ENCODE data around the gene TYR. TPM values are rescaled to one million over a fixed set of nuclear protein-coding genes. Genes with fewer than 3 reads are reported as not detected.
A peak's percentile ranks its signal among the peaks of the same experiment; 100 is the strongest.
"Not testable (repeated sequence)": the region's sequence is repeated elsewhere in the genome, so short reads cannot be mapped to it uniquely, and the experiment has no call there.

Gene TYR
- total RNA-seq, 1 experiment from 2014 or later: not detected

DNA sequence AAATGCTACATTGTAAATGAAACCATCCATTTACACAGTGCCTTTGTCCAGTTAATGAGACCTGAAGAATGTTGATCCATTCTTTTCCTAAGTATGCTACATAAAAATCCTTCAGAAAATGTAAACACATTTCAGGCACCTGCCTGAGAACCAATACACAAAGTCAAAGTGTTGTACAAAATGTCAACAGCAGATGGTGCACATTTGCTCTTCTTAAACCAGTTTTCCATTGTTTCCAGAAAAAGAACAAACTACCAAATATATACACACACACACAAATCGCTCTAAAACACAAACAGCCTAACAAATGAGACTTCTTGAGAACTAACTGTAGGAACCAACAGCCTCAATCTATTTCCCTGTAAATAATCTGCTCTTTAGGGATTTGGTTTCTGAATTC lies 156.0 kb downstream of the TYR start:
- not testable (repeated sequence) for H3K4ac ChIP-seq (ENCODE audit: low read depth, low read length); H3K27me3 ChIP-seq (ENCODE audit: insufficient read depth, low read length); H3K27me3 Mint-ChIP-seq (ENCODE audit: low read depth); H4K5ac ChIP-seq (ENCODE audit: insufficient read length, low read depth, low read length); H4K91ac ChIP-seq (ENCODE audit: insufficient read length, low read depth, low read length); H3K9me3 Mint-ChIP-seq; H4K20me1 ChIP-seq (ENCODE audit: control insufficient read depth, insufficient read depth, insufficient read length); H2BK5ac ChIP-seq (ENCODE audit: insufficient read length, low read length); H3K9me3 ChIP-seq (ENCODE audit: control insufficient read depth, low read depth, low read length); H2BK15ac ChIP-seq (ENCODE audit: low read depth, low read length); H4K8ac ChIP-seq (replicated peaks; ENCODE audit: insufficient read length, low read depth, low read length); H3K18ac ChIP-seq (ENCODE audit: insufficient read length, low read depth, low read length); H3K14ac ChIP-seq (ENCODE audit: insufficient read depth, low read length); H2BK20ac ChIP-seq (ENCODE audit: low read depth, low read length, poor library complexity, severe bottlenecking); H3K79me2 ChIP-seq (ENCODE audit: insufficient read depth, low read length); H3T11ph ChIP-seq (ENCODE audit: low read length); H3K4me2 ChIP-seq (ENCODE audit: insufficient read depth, insufficient read length, low read length); H3K27ac ChIP-seq (ENCODE audit: insufficient read length, low read depth, low read length); H3K9ac ChIP-seq (ENCODE audit: extremely low read depth, insufficient read length, low read length); H2AFZ ChIP-seq (ENCODE audit: low read length); DNase-seq; H3K23me2 ChIP-seq (ENCODE audit: insufficient read length, low read depth, low read length, poor library complexity, severe bottlenecking); H3K56ac ChIP-seq (ENCODE audit: insufficient read length, low read depth, low read length); H3K4me3 Mint-ChIP-seq; H3K36me3 Mint-ChIP-seq (ENCODE audit: insufficient read depth in 1 of 3, low read depth in 3 of 3); H3K79me1 ChIP-seq (ENCODE audit: insufficient read depth, low read depth, low read length, poor library complexity, severe bottlenecking); H2BK120ac ChIP-seq (ENCODE audit: low read depth, low read length, poor library complexity, severe bottlenecking); H3K4me1 ChIP-seq (ENCODE audit: insufficient read depth, low read length); H3K23ac ChIP-seq (ENCODE audit: insufficient read length, low read depth, low read length); H2AK5ac ChIP-seq (ENCODE audit: insufficient read length, low read length); H2BK12ac ChIP-seq (ENCODE audit: insufficient read length, low read depth, low read length)
- peaks cover 12 to 16% of the 10 kb centered on the region in 2 experiments for H3K4me1 Mint-ChIP-seq
- WGBS (ENCODE audit: extremely low coverage, insufficient read length, low lambda C conversion rate): no CpG with 5 or more reads among the region's 1 CpG
- peak overlapping the region in 1 of 3 experiments; percentile 51; a peak in 3 of 7 replicates for H3K27ac Mint-ChIP-seq
- TF ChIP-seq, protein P1, sequence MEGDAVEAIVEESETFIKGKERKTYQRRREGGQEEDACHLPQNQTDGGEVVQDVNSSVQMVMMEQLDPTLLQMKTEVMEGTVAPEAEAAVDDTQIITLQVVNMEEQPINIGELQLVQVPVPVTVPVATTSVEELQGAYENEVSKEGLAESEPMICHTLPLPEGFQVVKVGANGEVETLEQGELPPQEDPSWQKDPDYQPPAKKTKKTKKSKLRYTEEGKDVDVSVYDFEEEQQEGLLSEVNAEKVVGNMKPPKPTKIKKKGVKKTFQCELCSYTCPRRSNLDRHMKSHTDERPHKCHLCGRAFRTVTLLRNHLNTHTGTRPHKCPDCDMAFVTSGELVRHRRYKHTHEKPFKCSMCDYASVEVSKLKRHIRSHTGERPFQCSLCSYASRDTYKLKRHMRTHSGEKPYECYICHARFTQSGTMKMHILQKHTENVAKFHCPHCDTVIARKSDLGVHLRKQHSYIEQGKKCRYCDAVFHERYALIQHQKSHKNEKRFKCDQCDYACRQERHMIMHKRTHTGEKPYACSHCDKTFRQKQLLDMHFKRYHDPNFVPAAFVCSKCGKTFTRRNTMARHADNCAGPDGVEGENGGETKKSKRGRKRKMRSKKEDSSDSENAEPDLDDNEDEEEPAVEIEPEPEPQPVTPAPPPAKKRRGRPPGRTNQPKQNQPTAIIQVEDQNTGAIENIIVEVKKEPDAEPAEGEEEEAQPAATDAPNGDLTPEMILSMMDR (conservative IDR thresholded peaks at IDR 0.05): peak; percentile 56; the same call in 2 of the 3 replicates

DNA sequence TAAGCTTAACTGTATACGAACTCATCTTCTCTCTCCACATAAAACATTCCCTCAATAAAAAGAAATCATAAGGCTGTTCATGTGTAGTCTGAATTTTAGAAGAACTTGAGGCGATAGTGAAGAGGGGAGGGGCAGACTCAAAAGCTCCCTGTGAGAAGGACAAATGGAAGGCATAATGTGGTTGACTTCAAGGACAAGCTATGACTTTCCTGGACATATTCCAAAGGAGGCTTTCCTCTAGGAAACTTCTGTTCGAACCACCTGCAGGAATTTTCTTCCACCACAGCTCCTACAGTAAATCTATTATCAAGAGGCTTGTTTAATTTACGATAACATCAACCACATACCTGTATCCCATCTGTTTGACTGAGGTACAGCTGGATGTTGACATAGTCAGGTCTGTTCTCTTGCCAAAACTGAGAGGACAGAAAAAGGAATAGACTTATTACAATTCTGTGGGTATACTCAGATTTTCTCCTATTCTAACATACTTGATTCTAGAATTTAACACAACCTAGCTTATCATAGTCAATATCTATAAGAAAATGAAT lies 159.5 kb downstream of the TYR start:
- not testable (repeated sequence) for H3K9me3 ChIP-seq (ENCODE audit: control insufficient read depth, low read depth, low read length); H3K27me3 Mint-ChIP-seq (ENCODE audit: low read depth); H3K36me3 Mint-ChIP-seq (ENCODE audit: insufficient read depth in 1 of 3, low read depth in 3 of 3); H3K18ac ChIP-seq (ENCODE audit: insufficient read length, low read depth, low read length); H2AK5ac ChIP-seq (ENCODE audit: insufficient read length, low read length); H3K23me2 ChIP-seq (ENCODE audit: insufficient read length, low read depth, low read length, poor library complexity, severe bottlenecking); H3K14ac ChIP-seq (ENCODE audit: insufficient read depth, low read length); H3K9me3 Mint-ChIP-seq; H3K4me1 Mint-ChIP-seq; H3K27ac Mint-ChIP-seq; H3K4ac ChIP-seq (ENCODE audit: low read depth, low read length); H2BK5ac ChIP-seq (ENCODE audit: insufficient read length, low read length); H4K8ac ChIP-seq (replicated peaks; ENCODE audit: insufficient read length, low read depth, low read length); H2BK20ac ChIP-seq (ENCODE audit: low read depth, low read length, poor library complexity, severe bottlenecking); H3K23ac ChIP-seq (ENCODE audit: insufficient read length, low read depth, low read length); H2BK12ac ChIP-seq (ENCODE audit: insufficient read length, low read depth, low read length); H3K27ac ChIP-seq (ENCODE audit: insufficient read length, low read depth, low read length); H2BK15ac ChIP-seq (ENCODE audit: low read depth, low read length); H4K20me1 ChIP-seq (ENCODE audit: control insufficient read depth, insufficient read depth, insufficient read length); H2BK120ac ChIP-seq (ENCODE audit: low read depth, low read length, poor library complexity, severe bottlenecking); H3K79me2 ChIP-seq (ENCODE audit: insufficient read depth, low read length); H3K4me3 Mint-ChIP-seq; H4K91ac ChIP-seq (ENCODE audit: insufficient read length, low read depth, low read length); H3K4me1 ChIP-seq (ENCODE audit: insufficient read depth, low read length); H3K4me2 ChIP-seq (ENCODE audit: insufficient read depth, insufficient read length, low read length); H3K56ac ChIP-seq (ENCODE audit: insufficient read length, low read depth, low read length); H3K79me1 ChIP-seq (ENCODE audit: insufficient read depth, low read depth, low read length, poor library complexity, severe bottlenecking); H3K27me3 ChIP-seq (ENCODE audit: insufficient read depth, low read length); DNase-seq; H4K5ac ChIP-seq (ENCODE audit: insufficient read length, low read depth, low read length); H2AFZ ChIP-seq (ENCODE audit: low read length); H3K9ac ChIP-seq (ENCODE audit: extremely low read depth, insufficient read length, low read length); H3T11ph ChIP-seq (ENCODE audit: low read length)
- whole genome bisulfite sequencing (ENCODE audit: extremely low coverage, insufficient read length, low lambda C conversion rate): no CpG with 5 or more reads among the region's 4 CpGs
